NCI-H526 (cell line): ENCODE data around the gene LEF1.
A peak's percentile ranks its signal among the peaks of the same experiment; 100 is the strongest.

Experiments used
- DNase-seq, 2 experiments: peaks; one replicate each; lab custom pipeline; 2025; lab: John Stamatoyannopoulos, UW

Gene LEF1

GRCh38 chr4:108168671-108169523 lies at the start of gene LEF1:
LEF1 (minus strand) TSS chr4:108168932; CDS start chr4:108167767, 1,165 bp downstream.
- DNase-seq = peak in 1 of 2 experiments; percentile 77

GRCh38 chr4:108216510-108216909 lies 47.8 kb upstream of the LEF1 start:
- no peak for DNase-seq

GRCh38 chr4:108215055-108215454 lies 46.3 kb upstream of the LEF1 start:
- peak in 1 of 2 experiments; percentile 25 for DNase-seq

- DNase-seq = no peak
Measured at GRCh38 chr4:108213723-108214122, 45.0 kb upstream of the LEF1 start.

GRCh38 chr4:108213308-108213707 lies 44.6 kb upstream of the LEF1 start:
- DNase-seq = no peak

- DNase-seq = no peak
Measured at GRCh38 chr4:108210989-108211835, 42.5 kb upstream of the LEF1 start.

GRCh38 chr4:108209489-108209888 lies 40.8 kb upstream of the LEF1 start:
- DNase-seq = no peak

- DNase-seq = peak in 1 of 2 experiments; percentile 25
Measured at GRCh38 chr4:108205859-108206258, 37.1 kb upstream of the LEF1 start.

- DNase-seq = no peak
Measured at GRCh38 chr4:108204518-108204917, 35.8 kb upstream of the LEF1 start.

GRCh38 chr4:108203377-108203776 lies 34.6 kb upstream of the LEF1 start:
- DNase-seq = no peak

GRCh38 chr4:108201774-108202173 lies 33.0 kb upstream of the LEF1 start:
- no peak for DNase-seq

- DNase-seq = no peak
Measured at GRCh38 chr4:108199881-108200280, 31.1 kb upstream of the LEF1 start.

- DNase-seq = no peak
Measured at GRCh38 chr4:108193886-108194672, 25.3 kb upstream of the LEF1 start.

GRCh38 chr4:108192935-108193334 lies 24.2 kb upstream of the LEF1 start:
- no peak for DNase-seq

- no peak for DNase-seq
Measured at GRCh38 chr4:108192056-108192455, 23.3 kb upstream of the LEF1 start.

GRCh38 chr4:108191269-108191914 lies 22.7 kb upstream of the LEF1 start:
- no peak for DNase-seq

GRCh38 chr4:108188770-108189169 lies 20.0 kb upstream of the LEF1 start:
- no peak for DNase-seq

GRCh38 chr4:108185252-108185651 lies 16.5 kb upstream of the LEF1 start:
- no peak for DNase-seq

GRCh38 chr4:108184453-108185049 lies 15.8 kb upstream of the LEF1 start:
- no peak for DNase-seq

- DNase-seq = peak in 1 of 2 experiments; percentile 18
Measured at GRCh38 chr4:108181704-108182103, 13.0 kb upstream of the LEF1 start.

- DNase-seq = no peak
Measured at GRCh38 chr4:108180513-108180912, 11.8 kb upstream of the LEF1 start.
